Activated T-helper 1 cell treated with Interleukin-2 at 50 U/mL for 16 hours (primary cell): ENCODE measurements around the gene ARHGAP24.

Experiments used
- DNase-seq: peaks from one replicate; pipeline ENCODE4 v3.0.0-alpha.2; 2020; ENCODE audit warnings: low read depth

Gene ARHGAP24

GRCh38 chr4:85697854-85698253 is 222.9 kb downstream of the ARHGAP24 start:
- no peak for DNase-seq

DNA sequence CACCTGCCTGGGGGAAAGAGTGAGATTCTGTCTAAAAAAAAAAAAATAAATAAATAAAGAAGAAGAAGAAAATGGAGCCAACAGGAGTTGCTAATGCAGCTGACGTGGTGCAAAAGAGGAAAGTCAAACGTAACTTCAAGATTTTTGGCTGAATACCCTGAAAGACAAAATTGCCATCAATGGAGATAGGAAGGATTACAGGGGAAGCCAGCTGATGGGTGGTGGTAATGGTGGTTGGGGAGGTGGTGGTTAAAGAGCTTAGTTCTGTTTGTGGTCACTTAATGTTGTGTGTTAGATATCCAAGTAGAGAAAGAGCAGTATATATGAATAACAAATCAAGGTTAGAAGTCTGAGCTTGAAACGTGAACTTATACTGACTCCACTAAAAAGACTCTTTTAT is 225.4 kb downstream of the ARHGAP24 start:
- no peak for DNase-seq

GRCh38 chr4:85701861-85702321 is 226.9 kb downstream of the ARHGAP24 start:
- DNase-seq, result no peak

DNA sequence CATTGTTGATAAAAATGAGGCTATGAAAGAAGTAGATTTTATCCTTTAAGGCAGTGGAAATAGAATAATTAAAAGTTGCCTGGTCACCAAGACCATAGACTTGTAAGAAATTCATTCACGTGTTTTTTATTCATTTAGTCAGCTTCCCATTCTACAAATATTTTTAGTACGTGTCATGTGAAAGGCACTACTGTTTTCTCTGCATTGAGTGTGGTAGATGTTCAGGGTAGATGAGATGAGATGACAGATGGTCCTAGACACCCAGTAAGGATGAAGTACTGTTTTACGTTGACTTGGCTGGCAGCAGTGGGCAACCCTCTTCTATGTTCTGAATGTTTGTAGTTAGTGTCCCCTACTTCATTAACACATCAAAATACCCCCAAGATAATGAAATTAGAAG is 228.1 kb downstream of the ARHGAP24 start:
- DNase-seq, result no peak

DNA sequence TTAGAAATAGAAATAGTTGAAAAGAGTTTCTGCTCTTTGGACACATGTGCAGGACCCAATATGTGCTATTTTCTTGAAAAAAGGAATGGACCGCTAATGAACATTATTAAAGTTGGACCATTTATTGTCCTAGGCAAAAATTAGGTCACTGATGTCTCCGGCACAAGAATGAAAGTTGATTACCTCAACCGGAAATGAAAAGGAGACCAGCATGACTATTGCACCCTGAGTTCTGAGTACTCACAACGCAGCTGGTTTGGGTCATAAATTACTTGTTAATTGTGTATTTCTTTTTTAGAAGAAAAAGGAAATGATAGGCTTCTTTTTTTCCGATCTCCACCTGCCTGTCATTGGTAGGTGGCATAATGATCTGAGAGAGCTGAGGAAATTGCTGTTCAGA is 232.7 kb downstream of the ARHGAP24 start:
- no peak for DNase-seq

- no peak for DNase-seq
Observed at GRCh38 chr4:85708468-85708867, 233.5 kb downstream of the ARHGAP24 start.

GRCh38 chr4:85713005-85713404 is 238.1 kb downstream of the ARHGAP24 start:
- no peak for DNase-seq

GRCh38 chr4:85715991-85716737 is 241.2 kb downstream of the ARHGAP24 start:
- no peak for DNase-seq

- DNase-seq, result no peak
Observed at GRCh38 chr4:85717351-85717750, 242.4 kb downstream of the ARHGAP24 start.

GRCh38 chr4:85717847-85718246 is 242.9 kb downstream of the ARHGAP24 start:
- no peak for DNase-seq

- no peak for DNase-seq
Observed at GRCh38 chr4:85720735-85721134, 245.8 kb downstream of the ARHGAP24 start.

- DNase-seq, result no peak
Observed at GRCh38 chr4:85722401-85722800, 247.5 kb downstream of the ARHGAP24 start.

DNA sequence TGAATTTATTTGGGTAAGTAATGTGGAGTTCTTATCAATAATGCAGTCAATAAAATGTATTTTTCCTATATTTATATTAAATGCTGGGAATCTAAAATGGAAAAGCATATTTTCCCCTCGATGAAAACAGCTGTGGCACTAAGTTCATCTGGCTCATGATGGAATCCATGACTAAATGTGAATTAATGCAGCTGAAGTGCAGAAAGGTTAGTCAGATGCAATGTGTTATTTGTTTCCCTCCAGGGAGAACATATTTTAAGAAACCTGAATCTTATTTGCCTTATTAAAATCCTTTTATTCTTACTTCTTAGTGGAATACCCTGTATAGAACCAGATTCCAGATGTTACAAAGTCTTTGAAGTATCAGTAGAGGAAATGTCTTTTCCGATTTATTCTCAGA is 247.9 kb downstream of the ARHGAP24 start:
- DNase-seq, result no peak

GRCh38 chr4:85724791-85725563 is 250.0 kb downstream of the ARHGAP24 start:
- no peak for DNase-seq

DNA sequence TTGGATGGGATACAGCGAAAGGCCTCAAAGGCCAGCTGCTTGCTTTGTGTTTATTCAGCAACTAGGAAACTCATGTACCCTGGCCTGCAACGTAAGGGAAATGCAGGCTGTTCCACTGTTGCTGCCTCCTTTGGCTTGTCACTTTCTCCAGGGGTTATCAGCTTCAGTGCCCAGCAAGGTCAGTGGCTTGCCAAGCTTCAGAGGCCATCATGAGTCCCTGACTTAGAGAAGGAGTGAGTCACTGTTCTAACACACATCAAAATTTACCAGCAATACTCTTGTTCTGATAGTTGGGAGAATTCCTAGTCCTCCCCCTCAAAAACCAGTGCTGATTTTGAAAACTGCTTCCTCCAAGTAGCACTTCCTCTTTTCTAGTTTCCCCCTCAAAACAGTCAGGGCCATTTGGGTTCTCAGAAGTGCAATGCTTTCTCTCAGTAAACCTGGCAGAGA is 250.8 kb downstream of the ARHGAP24 start:
- DNase-seq, result no peak

- DNase-seq, result no peak
Observed at GRCh38 chr4:85726555-85726954, 251.6 kb downstream of the ARHGAP24 start.

DNA sequence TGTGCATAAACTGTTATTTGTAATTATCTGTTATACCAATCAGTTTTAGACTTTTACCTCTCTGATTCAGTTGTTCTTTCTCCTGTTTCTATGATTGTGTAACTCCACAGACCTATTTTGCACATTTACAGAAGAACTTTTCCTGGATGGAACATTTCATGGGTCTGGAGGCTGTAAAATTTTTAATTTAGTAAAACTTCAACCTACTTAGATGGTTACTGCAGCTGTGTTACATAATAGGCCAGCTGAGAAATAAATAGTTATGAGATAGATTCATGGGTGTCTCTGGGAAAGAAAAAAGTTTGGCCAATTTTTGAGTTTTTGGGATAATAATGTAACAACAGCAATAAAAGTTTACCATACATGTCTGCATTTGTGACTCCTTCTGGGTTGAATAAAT is 253.5 kb downstream of the ARHGAP24 start:
- no peak for DNase-seq

DNA sequence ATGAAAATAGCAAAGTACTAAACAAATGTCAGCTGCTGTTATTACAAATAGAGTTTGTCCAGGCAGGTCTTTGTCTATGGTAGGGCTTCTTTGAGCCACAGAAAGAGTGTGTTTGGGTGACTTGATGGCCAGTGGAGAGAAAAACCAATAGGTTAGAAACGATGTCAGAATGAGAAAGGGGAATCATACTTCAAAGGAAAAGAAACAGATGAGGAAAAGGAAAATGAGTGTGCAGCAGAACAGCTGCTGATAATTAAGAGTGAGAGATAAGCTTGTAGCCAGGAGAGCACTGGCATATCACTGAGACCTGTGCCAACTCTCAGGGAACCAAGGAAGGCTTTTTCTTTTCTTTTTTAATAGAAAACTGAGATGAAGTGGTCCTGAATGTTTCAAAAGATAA is 257.2 kb downstream of the ARHGAP24 start:
- DNase-seq, result no peak

DNA sequence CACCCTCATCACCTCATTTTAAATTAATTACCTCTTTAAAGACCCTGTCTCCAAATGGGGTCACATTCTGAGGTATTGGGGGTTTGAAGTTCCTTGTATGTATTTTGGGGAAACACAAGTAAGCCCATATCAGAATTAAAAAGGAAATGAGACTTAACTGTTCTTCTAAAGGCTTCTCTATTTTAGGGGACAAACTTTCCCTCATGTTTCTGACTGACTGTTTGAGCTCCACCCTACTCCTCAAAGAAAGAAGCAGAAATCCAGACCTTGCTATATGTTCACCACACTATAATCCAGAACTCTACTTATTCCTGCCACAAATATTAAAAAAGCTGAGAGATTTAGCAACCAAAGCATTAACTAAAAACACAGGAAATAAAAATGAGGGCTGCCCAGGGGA is 258.8 kb downstream of the ARHGAP24 start:
- no peak for DNase-seq

DNA sequence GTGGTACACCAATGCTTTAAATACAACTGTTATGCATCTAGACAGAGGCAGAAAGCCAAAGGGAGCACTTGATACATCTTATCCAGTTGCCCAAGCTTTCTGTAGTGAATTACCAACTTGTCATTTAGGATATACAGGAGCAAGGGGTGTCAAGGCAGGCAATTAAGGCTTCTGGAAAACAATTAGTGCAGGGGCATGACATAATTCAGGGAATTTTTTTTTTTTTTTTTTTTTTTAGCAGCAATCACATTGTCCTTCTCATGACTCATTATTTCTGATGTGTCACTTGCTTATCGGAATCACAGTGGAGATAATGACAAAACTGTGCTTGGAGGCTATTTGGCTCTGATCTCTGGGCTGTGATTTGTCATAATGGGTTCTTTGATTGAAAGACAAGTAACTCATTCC is 259.5 kb downstream of the ARHGAP24 start:
- no peak for DNase-seq

DNA sequence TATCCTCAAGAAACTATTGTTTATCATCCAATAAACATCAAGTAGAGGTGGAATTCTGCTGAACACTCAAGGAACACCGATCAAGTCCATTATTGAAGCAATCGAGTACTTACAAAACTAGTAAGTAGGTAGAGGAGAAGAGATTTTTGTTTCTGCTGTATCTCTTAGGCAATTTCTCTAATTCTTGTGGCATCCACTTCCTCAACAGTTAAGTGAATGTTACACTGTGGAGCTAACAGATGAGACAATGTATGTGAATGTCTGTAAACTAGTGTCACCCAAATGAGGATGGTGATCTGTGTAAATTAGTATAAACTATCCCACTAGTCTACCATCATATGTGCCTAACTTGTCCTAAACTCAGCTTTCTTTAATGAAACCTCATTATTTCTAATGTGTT is 261.6 kb downstream of the ARHGAP24 start:
- DNase-seq, result no peak

GRCh38 chr4:85737254-85737653 is 262.3 kb downstream of the ARHGAP24 start:
- no peak for DNase-seq

- DNase-seq, result no peak
Observed at GRCh38 chr4:85738721-85739120, 263.8 kb downstream of the ARHGAP24 start.
